HEK293T (cell line): Measurements from ENCODE around the gene SYTL5.
"Not testable (repeated sequence)": the region's sequence is repeated elsewhere in the genome, so short reads cannot be mapped to it uniquely, and the experiment has no call there.

Experiments used
- CTCF ChIA-PET: fragments of 350-600 bp; formaldehyde crosslinking; extraction: SDS; loops from one replicate; lab custom pipeline; 2021; ENCODE audit warnings: antibody characterized with exemption, inconsistent platforms; lab: Yijun Ruan, JAX
- POLR2A ChIA-PET: fragments of 350-600 bp; formaldehyde crosslinking; extraction: SDS; loops from one replicate; lab custom pipeline; 2020; ENCODE audit warnings: antibody characterized with exemption, inconsistent platforms; lab: Yijun Ruan, JAX
- DNase-seq: peaks from one replicate; pipeline ENCODE4 v3.0.0; 2012; ENCODE audit warnings: mixed read lengths; ENCODE audit errors: extremely low spot score
- ARNT ChIP-seq: fragments of 450-650 bp; IDR thresholded peaks from 2 replicates; pipeline ENCODE4 v1.6.1; 2017; ENCODE audit warnings: mild to moderate bottlenecking
- BHLHE40 ChIP-seq: fragments of 450-650 bp; IDR thresholded peaks from 2 replicates; pipeline ENCODE4 v1.6.1; 2016; ENCODE audit warnings: mild to moderate bottlenecking, moderate library complexity, borderline replicate concordance
- CTBP1 ChIP-seq: fragments of 450-650 bp; IDR thresholded peaks from 2 replicates; pipeline ENCODE4 v1.6.1; 2016; ENCODE audit warnings: borderline replicate concordance
- ELF4 ChIP-seq: fragments of 450-650 bp; IDR thresholded peaks from 2 replicates; pipeline ENCODE4 v1.6.1; 2017; ENCODE audit warnings: antibody characterized with exemption
- FOXA1 ChIP-seq: fragments of 450-650 bp; IDR thresholded peaks from 2 replicates; pipeline ENCODE4 v1.6.1; 2016; ENCODE audit warnings: mild to moderate bottlenecking
- FOXK2 ChIP-seq: fragments of 450-650 bp; IDR thresholded peaks from 2 replicates; pipeline ENCODE4 v1.6.1; 2016; ENCODE audit warnings: mild to moderate bottlenecking
- FOXM1 ChIP-seq: fragments of 450-650 bp; IDR thresholded peaks from 2 replicates; pipeline ENCODE4 v1.6.1; 2017; ENCODE audit warnings: mild to moderate bottlenecking, borderline replicate concordance
- HDGF ChIP-seq: fragments of 450-650 bp; IDR thresholded peaks from 2 replicates; pipeline ENCODE4 v1.6.1; 2017; ENCODE audit warnings: antibody characterized with exemption, borderline replicate concordance
- L3MBTL2 ChIP-seq: fragments of 450-650 bp; conservative IDR thresholded peaks from 2 replicates; pipeline ENCODE4 v1.6.1; 2016; ENCODE audit warnings: mild to moderate bottlenecking
- LEF1 ChIP-seq: fragments of 450-650 bp; IDR thresholded peaks from 2 replicates; pipeline ENCODE4 v1.6.1; 2017; ENCODE audit warnings: mild to moderate bottlenecking, borderline replicate concordance
- NFRKB ChIP-seq: fragments of 450-650 bp; IDR thresholded peaks from 2 replicates; pipeline ENCODE4 v1.6.1; 2016; ENCODE audit warnings: mild to moderate bottlenecking, moderate library complexity
- SP1 ChIP-seq: fragments of 450-650 bp; IDR thresholded peaks from 2 replicates; pipeline ENCODE4 v1.6.1; 2017
- SUZ12 ChIP-seq: fragments of 450-650 bp; IDR thresholded peaks from 2 replicates; pipeline ENCODE4 v1.6.1; 2016; ENCODE audit warnings: mild to moderate bottlenecking
- TARDBP ChIP-seq: fragments of 450-650 bp; IDR thresholded peaks from 2 replicates; pipeline ENCODE4 v1.6.1; 2016
- ZNF384 ChIP-seq: fragments of 450-650 bp; IDR thresholded peaks from 2 replicates; pipeline ENCODE4 v1.6.1; 2016
- TF ChIP-seq, protein P1 (sequence below): fragments of 450-650 bp; IDR thresholded peaks from 2 replicates; pipeline ENCODE4 v1.6.1; 2016

SYTL5 gene

DNA sequence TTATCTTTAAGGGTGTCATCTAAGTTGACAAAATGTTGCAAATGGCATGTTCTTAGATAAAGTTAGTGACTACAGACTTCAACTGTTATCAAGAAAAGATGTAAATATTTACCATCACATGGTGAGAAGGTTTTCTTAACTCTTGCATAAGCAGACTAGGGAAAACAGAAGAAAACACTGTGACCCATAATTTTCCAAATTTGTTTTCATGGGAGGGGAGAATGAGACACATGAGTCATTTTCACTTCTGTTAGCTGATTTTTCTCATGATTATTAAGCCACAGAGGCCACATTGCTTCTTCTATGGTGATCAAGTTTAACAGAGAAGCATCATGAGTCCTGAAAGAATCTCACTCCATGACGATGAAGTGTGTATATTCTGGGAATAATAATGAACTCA, 30.2 kb upstream of the SYTL5 start:
- ChIA-PET CTCF (no interaction called here), POLR2A (no interaction called here)
- no peak for DNase-seq
- TF ChIP-seq NFRKB: no peak
- no peak for TF ChIP-seq BHLHE40
- TF ChIP-seq FOXA1: no peak
- TF ChIP-seq FOXK2: no peak
- no peak for TF ChIP-seq ELF4
- TF ChIP-seq FOXM1: no peak
- TF ChIP-seq, protein P1, sequence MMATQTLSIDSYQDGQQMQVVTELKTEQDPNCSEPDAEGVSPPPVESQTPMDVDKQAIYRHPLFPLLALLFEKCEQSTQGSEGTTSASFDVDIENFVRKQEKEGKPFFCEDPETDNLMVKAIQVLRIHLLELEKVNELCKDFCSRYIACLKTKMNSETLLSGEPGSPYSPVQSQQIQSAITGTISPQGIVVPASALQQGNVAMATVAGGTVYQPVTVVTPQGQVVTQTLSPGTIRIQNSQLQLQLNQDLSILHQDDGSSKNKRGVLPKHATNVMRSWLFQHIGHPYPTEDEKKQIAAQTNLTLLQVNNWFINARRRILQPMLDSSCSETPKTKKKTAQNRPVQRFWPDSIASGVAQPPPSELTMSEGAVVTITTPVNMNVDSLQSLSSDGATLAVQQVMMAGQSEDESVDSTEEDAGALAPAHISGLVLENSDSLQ: no peak
- TF ChIP-seq HDGF: no peak
- no peak for TF ChIP-seq SP1
- TF ChIP-seq LEF1: no peak
- TF ChIP-seq SUZ12: no peak
- TF ChIP-seq ARNT: no peak
- TF ChIP-seq TARDBP: no peak
- no peak for TF ChIP-seq ZNF384
- TF ChIP-seq L3MBTL2: no peak
- no peak for TF ChIP-seq CTBP1

DNA sequence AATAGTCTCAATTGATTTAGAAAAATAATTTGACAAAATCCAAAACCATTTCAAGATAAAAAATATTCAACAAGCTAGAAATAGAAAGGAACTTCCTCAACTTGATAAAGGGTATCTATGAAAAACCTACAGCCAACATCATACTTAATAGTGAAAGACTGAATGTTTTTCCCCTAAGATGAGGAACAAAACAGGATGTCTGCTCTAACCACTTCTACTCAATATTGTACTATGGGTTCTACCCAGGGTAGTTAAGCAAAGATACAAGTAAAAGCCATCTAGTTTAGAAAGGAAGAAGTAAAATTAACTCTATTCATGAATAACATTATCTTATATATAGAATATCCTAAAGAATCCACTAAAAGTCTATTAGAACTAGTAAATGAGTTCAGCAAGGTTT, 21.5 kb upstream of the SYTL5 start:
- CTCF ChIA-PET: no interaction called here
- POLR2A ChIA-PET: no interaction called here
- DNase-seq: no peak
- no peak for TF ChIP-seq FOXA1
- TF ChIP-seq ELF4: no peak
- TF ChIP-seq L3MBTL2: no peak
- TF ChIP-seq SP1: no peak
- no peak for TF ChIP-seq FOXK2
- TF ChIP-seq, protein P1: no peak
- TF ChIP-seq TARDBP: no peak
- TF ChIP-seq CTBP1: no peak
- TF ChIP-seq HDGF: no peak
- no peak for TF ChIP-seq BHLHE40
- TF ChIP-seq ZNF384: no peak
- TF ChIP-seq FOXM1: no peak
- TF ChIP-seq LEF1: no peak
- no peak for TF ChIP-seq SUZ12
- no peak for TF ChIP-seq NFRKB
- no peak for TF ChIP-seq ARNT

DNA sequence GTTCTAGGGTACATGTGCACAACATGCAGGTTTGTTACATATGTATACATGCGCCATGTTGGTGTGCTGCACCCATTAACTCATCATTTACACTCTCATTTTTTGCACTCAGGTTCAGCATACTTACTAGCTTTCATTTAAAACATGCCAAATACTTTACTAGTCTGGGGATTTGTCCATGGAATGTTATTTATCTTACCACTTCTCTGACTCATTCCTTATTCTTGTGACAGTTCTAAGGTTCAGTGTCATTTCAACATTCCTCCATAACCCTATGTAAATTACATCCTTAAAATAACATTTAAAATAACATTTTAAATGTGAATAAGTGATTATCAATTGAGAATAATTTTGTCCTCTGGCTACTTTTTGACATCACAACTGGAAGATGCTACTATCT, 19.5 kb upstream of the SYTL5 start:
- no peak for TF ChIP-seq FOXM1
- TF ChIP-seq FOXK2: no peak
- no peak for TF ChIP-seq ZNF384
- TF ChIP-seq, protein P1: no peak
- no peak for TF ChIP-seq LEF1
- TF ChIP-seq ARNT: no peak
- TF ChIP-seq FOXA1: no peak
- no peak for TF ChIP-seq ELF4
- TF ChIP-seq BHLHE40: no peak
- no peak for TF ChIP-seq NFRKB
- TF ChIP-seq SP1: no peak
- TF ChIP-seq SUZ12: no peak
- no peak for TF ChIP-seq TARDBP
- no peak for TF ChIP-seq HDGF
- no peak for TF ChIP-seq L3MBTL2
- TF ChIP-seq CTBP1: no peak
- CTCF ChIA-PET: no interaction called here
- POLR2A ChIA-PET: no interaction called here
- no peak for DNase-seq

DNA sequence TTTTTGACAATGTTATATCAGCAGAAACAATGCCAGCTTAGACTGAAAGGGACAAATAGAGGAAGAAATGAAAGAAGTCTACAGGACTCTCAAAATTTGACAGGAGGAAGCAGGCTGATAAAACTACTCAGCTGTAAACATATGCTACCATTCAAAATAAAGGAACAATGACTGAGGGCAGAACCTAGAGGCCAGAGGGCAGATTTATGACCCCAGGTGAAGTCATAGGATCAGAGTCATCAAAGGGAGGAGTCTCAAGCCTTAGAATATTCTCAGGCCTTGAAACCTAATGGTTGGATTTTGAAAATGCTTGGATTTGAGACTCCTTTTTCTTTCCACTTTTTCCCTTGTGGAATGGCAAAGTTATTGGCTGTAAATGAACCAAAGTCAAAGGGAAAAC, 17.0 kb upstream of the SYTL5 start:
- ChIA-PET POLR2A (no interaction called here), CTCF (no interaction called here)
- no peak for DNase-seq
- TF ChIP-seq ZNF384 (no peak), FOXM1 (no peak), SP1 (no peak), FOXK2 (no peak), CTBP1 (no peak), NFRKB (no peak), LEF1 (no peak), HDGF (no peak), ELF4 (no peak), FOXA1 (no peak), BHLHE40 (no peak), TARDBP (no peak), ARNT (no peak), L3MBTL2 (no peak)
- TF ChIP-seq, protein P1: no peak

DNA sequence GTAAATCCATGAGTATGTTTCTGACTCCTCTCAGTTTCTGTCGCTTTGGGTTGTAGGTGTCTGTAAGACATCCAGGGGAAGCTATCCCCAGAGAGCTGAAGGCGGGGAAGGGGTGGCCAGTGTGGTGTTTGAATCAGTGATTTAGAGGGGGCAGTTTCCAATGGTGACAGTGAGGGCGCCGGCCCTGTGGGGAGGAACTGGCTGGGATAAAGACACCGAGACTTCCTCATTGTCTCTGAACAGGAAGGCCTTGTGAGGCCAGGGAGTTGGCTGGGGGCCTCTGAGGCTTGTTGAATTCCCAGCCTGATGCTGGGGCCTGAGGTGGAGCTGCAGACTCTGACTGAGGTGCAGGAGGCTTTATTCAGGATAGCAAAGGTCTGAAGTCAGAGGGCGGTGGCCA, 15.1 kb upstream of the SYTL5 start:
- DNase-seq, CTCF ChIA-PET, POLR2A ChIA-PET: not testable (repeated sequence)

DNA sequence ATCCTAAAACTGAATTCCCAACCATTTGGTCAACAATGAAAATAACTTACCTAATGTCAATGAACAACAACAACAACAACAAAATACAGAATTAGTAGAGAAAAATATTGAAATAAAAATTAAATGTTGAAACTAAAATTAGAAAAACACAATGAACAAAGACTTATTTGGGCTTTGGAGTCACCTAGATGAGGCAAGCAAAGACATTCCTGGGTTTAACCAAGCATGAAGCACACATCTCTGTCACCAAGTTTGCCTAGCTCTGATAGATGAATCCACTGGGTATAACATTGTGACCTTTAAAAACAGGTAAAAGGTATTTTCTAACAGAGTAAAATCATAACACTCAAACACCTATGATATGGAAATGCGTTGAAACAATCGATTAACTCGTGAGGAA, 13.2 kb upstream of the SYTL5 start:
- ChIA-PET CTCF (interaction anchor here (0.6 kb wide), 1 partner anchor 10 kb away, joined by 4 read pairs; no protein-coding TSS in a partner anchor), POLR2A (no interaction called here)
- TF ChIP-seq SP1: no peak
- no peak for TF ChIP-seq FOXK2
- no peak for TF ChIP-seq HDGF
- TF ChIP-seq TARDBP: no peak
- TF ChIP-seq FOXA1: no peak
- TF ChIP-seq BHLHE40: no peak
- TF ChIP-seq SUZ12: no peak
- TF ChIP-seq CTBP1: no peak
- TF ChIP-seq L3MBTL2: no peak
- TF ChIP-seq NFRKB: no peak
- no peak for DNase-seq
